ENCODE data around the gene CDK5RAP2.
"Not testable (repeated sequence)": the region's sequence is repeated elsewhere in the genome, so short reads cannot be mapped to it uniquely, and the experiment has no call there.

Gene CDK5RAP2

GRCh38 chr9:120580051-120580896, at the start of gene CDK5RAP2:
Gene CDK5RAP2, minus strand, starts transcription at chr9:120580167. Its CDS starts 189 bp downstream, at chr9:120579978.
- DNase-seq (ENCODE audit: low read depth): peak; percentile 93

GRCh38 chr9:120628925-120629497, 49.0 kb upstream of the CDK5RAP2 start:
- not testable (repeated sequence) for DNase-seq (ENCODE audit: low read depth)

DNA sequence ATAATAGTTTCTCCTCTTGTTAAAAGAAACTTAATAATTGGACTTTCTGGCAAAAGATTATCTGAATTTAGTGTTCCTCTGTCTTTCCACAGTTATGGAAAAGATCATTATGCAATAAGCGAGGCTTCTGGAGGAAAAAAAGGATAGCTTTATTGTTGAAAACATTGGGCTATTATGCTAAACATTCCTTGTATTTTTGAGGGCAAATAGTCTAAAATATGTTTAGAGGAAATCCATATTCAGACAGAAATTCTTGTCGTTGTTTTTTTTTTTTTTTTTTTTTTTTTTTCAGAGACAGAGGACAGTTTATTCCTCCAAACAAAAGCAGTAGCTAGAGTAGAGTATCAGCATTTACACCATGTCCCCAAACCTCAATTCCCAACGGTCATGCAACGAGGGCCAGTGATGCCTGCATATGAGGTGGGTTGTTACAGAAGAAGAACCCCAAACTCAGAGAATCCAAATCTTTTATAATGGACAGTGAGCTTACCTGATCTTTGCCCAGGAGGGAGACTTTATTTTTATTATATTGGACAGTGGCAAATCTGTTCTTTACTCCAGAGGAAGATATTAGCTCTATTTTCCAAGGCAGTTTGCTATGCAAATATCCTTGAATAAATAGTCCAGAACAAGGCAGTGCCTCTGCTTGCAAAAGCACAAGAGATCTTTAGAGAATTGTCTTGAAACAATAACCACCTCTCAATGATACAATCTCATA, 48.4 kb upstream of the CDK5RAP2 start:
- DNase-seq (ENCODE audit: low read depth): no peak

- DNase-seq (ENCODE audit: low read depth): no peak
These were observed 47.1 kb upstream of the CDK5RAP2 start for GRCh38 chr9:120627073-120627472.

DNA sequence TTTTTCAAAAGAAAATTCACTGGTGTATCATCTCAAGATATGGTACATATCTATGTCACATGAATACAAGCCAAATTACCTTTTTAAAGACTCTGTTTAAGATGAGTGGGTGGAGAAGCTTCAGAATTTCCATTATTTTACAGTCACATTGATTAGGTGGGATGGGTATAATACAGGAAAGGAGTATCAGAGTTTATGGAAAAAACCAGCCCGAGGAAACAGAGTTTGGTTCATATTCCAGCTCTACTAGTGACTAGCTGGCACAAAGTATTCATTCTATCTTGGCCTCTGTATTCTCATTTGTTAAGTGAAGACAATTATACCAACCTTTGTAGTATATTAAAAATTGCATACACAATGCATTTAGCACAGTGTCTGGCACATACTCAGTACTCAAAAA, 46.5 kb upstream of the CDK5RAP2 start:
- no peak for DNase-seq (ENCODE audit: low read depth)

DNA sequence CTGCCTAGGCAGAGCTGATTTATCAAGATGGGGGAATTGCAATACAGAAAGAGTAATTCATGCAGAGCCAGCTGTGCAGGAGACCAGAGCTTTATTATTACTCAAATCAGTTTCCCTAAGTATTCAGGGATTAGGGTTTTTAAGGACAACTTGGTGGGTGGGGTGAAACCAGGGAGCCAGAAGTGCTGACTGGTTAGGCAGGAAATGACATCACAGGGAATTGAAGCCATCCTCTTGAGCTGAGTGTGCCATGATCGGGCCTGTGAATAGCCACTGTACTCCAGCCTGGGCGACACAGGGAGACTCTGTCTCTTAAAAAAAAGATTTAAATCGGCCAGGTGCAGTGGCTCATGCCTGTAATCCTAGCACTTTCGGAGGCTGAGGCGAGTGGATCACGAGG, 45.3 kb upstream of the CDK5RAP2 start:
- no peak for DNase-seq (ENCODE audit: low read depth)

- no peak for DNase-seq (ENCODE audit: low read depth)
These were observed 42.8 kb upstream of the CDK5RAP2 start for GRCh38 chr9:120622790-120623189.

GRCh38 chr9:120621941-120622340, 42.0 kb upstream of the CDK5RAP2 start:
- no peak for DNase-seq (ENCODE audit: low read depth)

DNA sequence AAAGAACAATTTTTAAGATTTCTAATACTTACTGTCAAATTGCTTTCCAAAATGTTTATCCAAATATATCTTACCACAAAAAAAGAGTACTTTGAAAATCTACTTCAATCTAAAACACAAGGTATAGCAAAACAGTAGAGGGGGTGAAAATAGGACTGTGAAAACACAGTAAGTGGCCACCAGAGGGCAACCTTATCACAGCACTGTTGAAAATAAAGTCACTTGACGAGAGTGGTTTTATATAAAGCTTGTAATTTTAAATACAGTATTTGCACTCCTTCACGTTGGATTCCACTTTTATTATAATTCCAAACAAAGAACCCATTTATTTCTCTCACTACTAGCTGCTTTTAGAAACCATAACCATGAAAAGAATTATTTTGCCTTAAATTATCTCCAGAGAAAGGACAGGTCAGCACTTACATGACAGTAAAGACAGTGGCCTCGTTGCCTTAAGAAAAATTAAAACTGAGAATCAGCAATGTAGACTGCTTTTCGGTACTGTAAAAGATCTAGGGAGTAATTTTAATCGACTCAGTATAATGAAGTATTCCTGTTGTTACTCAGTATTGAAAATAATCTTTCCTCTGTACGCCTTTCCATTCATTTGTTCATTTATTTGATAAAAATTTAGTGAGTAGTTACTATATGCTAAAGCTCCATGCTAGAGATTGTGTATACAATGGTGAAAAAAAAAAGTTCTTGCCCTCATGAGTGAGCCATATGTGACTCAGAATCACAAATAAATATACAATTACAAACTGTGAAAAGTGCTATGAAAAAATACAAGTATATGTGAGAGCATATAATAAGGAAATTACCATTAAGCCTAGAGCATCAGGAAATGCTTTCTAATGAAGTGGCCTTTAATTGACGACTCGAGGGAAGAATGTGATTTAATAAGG, 40.0 kb upstream of the CDK5RAP2 start:
- DNase-seq (ENCODE audit: low read depth): peak; percentile 30

GRCh38 chr9:120616966-120617935, 37.3 kb upstream of the CDK5RAP2 start:
- no peak for DNase-seq (ENCODE audit: low read depth)

GRCh38 chr9:120612218-120612617, 32.3 kb upstream of the CDK5RAP2 start:
- no peak for DNase-seq (ENCODE audit: low read depth)

DNA sequence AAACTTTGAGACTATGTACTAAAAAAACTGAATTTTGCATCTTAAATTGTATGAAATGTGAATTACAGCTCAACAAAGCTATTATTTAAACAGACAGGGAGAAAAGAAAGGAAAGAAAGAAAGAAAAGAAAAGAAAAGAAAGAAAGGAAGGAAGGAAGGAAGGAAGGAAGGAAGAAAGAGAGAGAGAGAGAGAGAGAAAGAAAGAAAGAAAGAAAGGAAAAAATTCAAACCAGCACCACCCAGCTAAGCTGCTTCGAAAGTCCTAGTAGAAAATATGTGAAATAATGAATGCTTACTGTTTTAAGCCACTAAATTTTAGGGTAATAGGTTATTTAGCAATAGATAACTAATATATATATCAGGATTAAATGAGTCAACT, 31.7 kb upstream of the CDK5RAP2 start:
- no peak for DNase-seq (ENCODE audit: low read depth)

GRCh38 chr9:120610975-120611689, 31.2 kb upstream of the CDK5RAP2 start:
- no peak for DNase-seq (ENCODE audit: low read depth)

DNA sequence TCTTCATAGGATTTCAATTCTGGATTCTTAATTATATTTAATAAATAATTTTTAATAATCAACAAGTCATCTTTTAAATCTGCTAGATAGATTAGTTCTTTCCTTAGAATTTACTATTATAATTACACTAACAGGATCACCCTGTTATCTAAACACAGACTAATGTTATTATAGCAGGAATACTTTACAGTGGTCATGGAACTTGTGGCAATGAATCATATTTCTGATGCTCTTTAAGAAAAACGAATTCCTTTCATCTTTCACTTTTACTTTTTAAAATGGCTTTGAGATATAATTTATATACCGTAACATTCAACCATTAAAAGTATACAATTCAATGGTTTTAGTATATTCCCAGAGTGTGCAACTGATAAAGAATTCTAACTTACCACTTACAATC, 29.7 kb upstream of the CDK5RAP2 start:
- DNase-seq (ENCODE audit: low read depth): no peak

GRCh38 chr9:120608421-120608820, 28.5 kb upstream of the CDK5RAP2 start:
- DNase-seq (ENCODE audit: low read depth): no peak

GRCh38 chr9:120603591-120603990, 23.6 kb upstream of the CDK5RAP2 start:
- no peak for DNase-seq (ENCODE audit: low read depth)

- no peak for DNase-seq (ENCODE audit: low read depth)
These were observed 23.0 kb upstream of the CDK5RAP2 start for GRCh38 chr9:120603010-120603409.

DNA sequence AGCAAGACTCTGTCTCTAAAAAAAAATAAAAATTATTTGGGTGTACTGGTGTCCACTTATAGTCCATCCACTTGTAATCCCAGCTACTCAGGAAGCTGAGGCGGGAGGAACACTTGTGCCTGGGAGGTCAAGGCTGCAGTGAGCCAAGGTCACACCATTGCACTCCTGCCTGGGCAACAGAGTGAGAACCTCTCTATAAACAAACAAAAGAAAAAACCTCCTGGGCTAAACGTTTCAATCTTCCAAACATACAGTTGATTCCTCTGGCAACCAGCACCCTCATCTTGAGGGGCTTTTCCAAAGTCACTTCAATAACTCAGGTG, 13.9 kb upstream of the CDK5RAP2 start:
- DNase-seq (ENCODE audit: low read depth): no peak

- DNase-seq (ENCODE audit: low read depth): no peak
These were observed 13.4 kb upstream of the CDK5RAP2 start for GRCh38 chr9:120593250-120593954.

DNA sequence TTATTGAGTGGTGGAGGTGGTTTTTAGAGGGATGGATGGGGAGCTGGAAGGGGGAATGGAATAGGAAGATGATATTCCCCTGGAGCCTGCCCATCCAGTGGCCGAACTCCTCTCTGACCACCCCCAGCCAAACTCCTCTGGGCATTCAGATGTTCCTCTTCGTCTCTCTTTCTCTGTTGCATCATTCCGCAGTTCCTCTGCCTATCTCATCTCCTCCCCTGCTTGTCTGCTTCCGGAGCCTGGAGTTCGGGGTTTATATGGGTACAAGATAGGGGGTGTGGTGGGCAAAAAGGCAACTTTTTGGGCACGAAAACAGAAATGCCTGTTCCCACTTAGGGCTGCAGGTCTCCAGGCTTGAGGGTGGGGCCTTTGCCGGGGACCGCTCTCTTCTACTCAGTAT, 12.2 kb upstream of the CDK5RAP2 start:
- no peak for DNase-seq (ENCODE audit: low read depth)

All from GM04504 (cell line).